Suprapubic skin (tissue), 4 donors: ENCODE data around the gene SLC38A1. TPM values are rescaled to one million over a fixed set of nuclear protein-coding genes. Genes with fewer than 3 reads are reported as not detected.

ENCODE experiments used
- DNase-seq, 2 donors: peaks; one replicate each; pipeline ENCODE4 v3.0.0-alpha.2; 2019; ENCODE audit warnings: low spot score in 2 of 2
- H3K27ac ChIP-seq: fragments of 200-600 bp; sonication (generic); one replicate; pipeline ENCODE4 v1.5.1; 2019
- H3K27me3 ChIP-seq: fragments of 200-600 bp; sonication (generic); one replicate; pipeline ENCODE4 v1.5.1; 2019
- H3K36me3 ChIP-seq: fragments of 200-600 bp; sonication (generic); one replicate; pipeline ENCODE4 v1.5.1; 2019
- H3K4me1 ChIP-seq: fragments of 200-600 bp; sonication (generic); one replicate; pipeline ENCODE4 v1.5.1; 2019
- H3K4me3 ChIP-seq: fragments of 200-600 bp; sonication (generic); one replicate; pipeline ENCODE4 v1.5.1; 2019; ENCODE audit warnings: mild to moderate bottlenecking
- H3K9me3 ChIP-seq: fragments of 200-600 bp; sonication (generic); one replicate; pipeline ENCODE4 v1.5.1; 2019
- EP300 ChIP-seq: sonication (generic); formaldehyde crosslinking; IDR thresholded peaks from one replicate; pipeline ENCODE4 v1.6.1; 2017; ENCODE audit warnings: antibody characterized with exemption
- POLR2A ChIP-seq, 2 donors: fragments of 450-650 bp; IDR thresholded peaks; one replicate each; pipeline ENCODE4 v1.6.1; 2017; ENCODE audit warnings: antibody characterized with exemption in 2 of 2, mild to moderate bottlenecking in 2 of 2, moderate library complexity in 2 of 2
- POLR2AphosphoS5 ChIP-seq, 3 donors: sonication (generic); formaldehyde crosslinking; IDR thresholded peaks; one replicate each; pipeline ENCODE4 v1.6.1; 2017; ENCODE audit warnings: antibody characterized with exemption in 3 of 3
- WGBS: methylation state at CpG from one replicate; pipeline ENCODE4 v1.1.5; 2018; 5-methylcytosine and 5-hydroxymethylcytosine counted together
- total RNA-seq, 4 donors: library from RNA; depleted of rRNA; stranded (reverse); fragments of >200 nt; gene quantifications; one replicate each; pipeline ENCODE4 v1.1.0, GENCODE V29; 2016
- TF ChIP-seq, protein P1 (sequence below), 2 donors: fragments of 200-600 bp in 1 of 2; fragments of 450-650 bp in 1 of 2; sonication (generic) in 1 of 2; IDR thresholded peaks; one replicate each; pipeline ENCODE4 v1.5.1; 2016 to 2019; ENCODE audit warnings: antibody characterized with exemption in 2 of 2, mild to moderate bottlenecking in 1 of 2, moderate library complexity in 1 of 2

Gene SLC38A1
- total RNA-seq, 4 donors from 2014 or later, result 96.2 to 110 (median 102) TPM

DNA sequence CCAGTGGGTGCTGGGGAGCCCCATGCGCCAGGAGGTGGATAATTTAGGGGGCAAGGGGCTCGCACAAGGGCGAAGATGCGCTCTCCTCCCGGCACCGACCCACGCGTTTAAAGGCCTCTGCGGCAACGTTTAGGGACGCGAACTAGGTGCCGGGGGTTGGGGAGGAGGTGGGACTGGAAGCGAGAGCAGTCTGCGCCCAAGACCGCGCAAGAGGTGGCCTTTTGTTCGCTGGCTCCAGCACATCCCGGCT is 1.3 kb downstream of the SLC38A1 start:
- DNase-seq, result no peak
- H3K9me3 ChIP-seq, result no peaks in the 10 kb centered on the region
- no peaks in the 10 kb centered on the region for H3K27me3 ChIP-seq
- H3K27ac ChIP-seq, result peak overlapping the region; percentile 89
- no peaks in the 10 kb centered on the region for H3K36me3 ChIP-seq
- 0% methylated on average over 14 of the region's 19 CpGs for WGBS
- peak overlapping the region; percentile 80 for H3K4me3 ChIP-seq
- TF ChIP-seq EP300 (no peak), POLR2A (IDR thresholded peaks at IDR 0.05) (no peak), POLR2AphosphoS5 (IDR thresholded peaks at IDR 0.05) (no peak)
- TF ChIP-seq, protein P1, sequence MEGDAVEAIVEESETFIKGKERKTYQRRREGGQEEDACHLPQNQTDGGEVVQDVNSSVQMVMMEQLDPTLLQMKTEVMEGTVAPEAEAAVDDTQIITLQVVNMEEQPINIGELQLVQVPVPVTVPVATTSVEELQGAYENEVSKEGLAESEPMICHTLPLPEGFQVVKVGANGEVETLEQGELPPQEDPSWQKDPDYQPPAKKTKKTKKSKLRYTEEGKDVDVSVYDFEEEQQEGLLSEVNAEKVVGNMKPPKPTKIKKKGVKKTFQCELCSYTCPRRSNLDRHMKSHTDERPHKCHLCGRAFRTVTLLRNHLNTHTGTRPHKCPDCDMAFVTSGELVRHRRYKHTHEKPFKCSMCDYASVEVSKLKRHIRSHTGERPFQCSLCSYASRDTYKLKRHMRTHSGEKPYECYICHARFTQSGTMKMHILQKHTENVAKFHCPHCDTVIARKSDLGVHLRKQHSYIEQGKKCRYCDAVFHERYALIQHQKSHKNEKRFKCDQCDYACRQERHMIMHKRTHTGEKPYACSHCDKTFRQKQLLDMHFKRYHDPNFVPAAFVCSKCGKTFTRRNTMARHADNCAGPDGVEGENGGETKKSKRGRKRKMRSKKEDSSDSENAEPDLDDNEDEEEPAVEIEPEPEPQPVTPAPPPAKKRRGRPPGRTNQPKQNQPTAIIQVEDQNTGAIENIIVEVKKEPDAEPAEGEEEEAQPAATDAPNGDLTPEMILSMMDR (IDR thresholded peaks at IDR 0.05), result no peak
- peaks cover 41% of the 10 kb centered on the region for H3K4me1 ChIP-seq

GRCh38 chr12:46266869-46267574 is 1.8 kb downstream of the SLC38A1 start:
- TF ChIP-seq POLR2A (IDR thresholded peaks at IDR 0.05), result no peak
- TF ChIP-seq EP300, result no peak
- TF ChIP-seq, protein P1 (IDR thresholded peaks at IDR 0.05), result no peak
- no peak for TF ChIP-seq POLR2AphosphoS5 (IDR thresholded peaks at IDR 0.05)
- 19% methylated on average over 19 of the region's 33 CpGs for WGBS
- peak; percentile 78 to 86 for DNase-seq
- Histone ChIP-seq H3K9me3 (no peaks in the 10 kb centered on the region), H3K27me3 (no peaks in the 10 kb centered on the region), H3K36me3 (no peaks in the 10 kb centered on the region), H3K4me3 (peak overlapping the region; percentile 80), H3K27ac (peak overlapping the region; percentile 89), H3K4me1 (peaks cover 41% of the 10 kb centered on the region)

- Histone ChIP-seq H3K27ac (peak overlapping the region; percentile 89), H3K27me3 (no peaks in the 10 kb centered on the region), H3K4me1 (peaks cover 47% of the 10 kb centered on the region), H3K36me3 (no peaks in the 10 kb centered on the region), H3K9me3 (no peaks in the 10 kb centered on the region), H3K4me3 (peak overlapping the region; percentile 80)
- WGBS, result 37% methylated on average over 7 of the region's 7 CpGs
- TF ChIP-seq POLR2A (IDR thresholded peaks at IDR 0.05), result no peak
- TF ChIP-seq POLR2AphosphoS5 (IDR thresholded peaks at IDR 0.05), result peak in 1 of 3 donors; percentile 17
- no peak for DNase-seq
Observed at GRCh38 chr12:46266382-46266791, 2.5 kb downstream of the SLC38A1 start.

- no peak for DNase-seq
- no peaks in the 10 kb centered on the region for H3K36me3 ChIP-seq
- WGBS, result 92% methylated on average over 3 of the region's 3 CpGs
- H3K9me3 ChIP-seq, result no peaks in the 10 kb centered on the region
- peaks cover 53% of the 10 kb centered on the region for H3K4me1 ChIP-seq
- no peak for TF ChIP-seq POLR2AphosphoS5 (IDR thresholded peaks at IDR 0.05)
- TF ChIP-seq, protein P1 (IDR thresholded peaks at IDR 0.05), result no peak
- no peak for TF ChIP-seq EP300
- no peak for TF ChIP-seq POLR2A (IDR thresholded peaks at IDR 0.05)
- no peak overlapping the region for H3K27ac ChIP-seq
- no peaks in the 10 kb centered on the region for H3K27me3 ChIP-seq
- peak overlapping the region; percentile 80 for H3K4me3 ChIP-seq
Observed at GRCh38 chr12:46265734-46266133, 3.1 kb downstream of the SLC38A1 start.

DNA sequence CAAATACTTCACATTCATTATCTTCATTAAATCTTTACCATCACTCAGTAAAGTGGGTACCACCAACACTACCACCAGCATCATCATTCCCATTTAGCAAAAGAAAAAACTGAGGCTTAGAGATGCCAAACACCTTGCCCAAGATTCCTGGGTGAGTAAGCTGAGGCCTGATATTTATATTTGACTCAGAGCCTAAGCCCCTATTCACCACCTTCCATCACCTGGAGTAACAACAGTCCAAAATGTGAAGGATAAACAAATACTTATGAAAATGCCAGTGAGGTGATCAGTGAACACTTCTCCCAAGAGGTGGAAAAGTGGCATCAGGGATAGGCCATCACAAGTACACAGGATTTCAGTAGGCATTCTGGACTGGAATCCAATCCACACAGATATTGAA is 3.7 kb downstream of the SLC38A1 start:
- H3K36me3 ChIP-seq, result no peaks in the 10 kb centered on the region
- H3K27me3 ChIP-seq, result no peaks in the 10 kb centered on the region
- TF ChIP-seq, protein P1 (IDR thresholded peaks at IDR 0.05), result no peak
- TF ChIP-seq EP300, result no peak
- no peak for TF ChIP-seq POLR2AphosphoS5 (IDR thresholded peaks at IDR 0.05)
- no peak for TF ChIP-seq POLR2A (IDR thresholded peaks at IDR 0.05)
- H3K9me3 ChIP-seq, result no peaks in the 10 kb centered on the region
- peaks cover 59% of the 10 kb centered on the region for H3K4me1 ChIP-seq
- no peak for DNase-seq
- peak overlapping the region; percentile 80 for H3K4me3 ChIP-seq
- H3K27ac ChIP-seq, result no peak overlapping the region

- TF ChIP-seq POLR2AphosphoS5 (IDR thresholded peaks at IDR 0.05) (no peak), POLR2A (IDR thresholded peaks at IDR 0.05) (no peak), EP300 (no peak)
- TF ChIP-seq, protein P1 (IDR thresholded peaks at IDR 0.05), result no peak
- no peaks in the 10 kb centered on the region for H3K36me3 ChIP-seq
- H3K4me1 ChIP-seq, result peaks cover 62% of the 10 kb centered on the region
- H3K27me3 ChIP-seq, result no peaks in the 10 kb centered on the region
- WGBS, result 33% methylated on average over 1 of the region's 1 CpG
- no peaks in the 10 kb centered on the region for H3K9me3 ChIP-seq
- DNase-seq, result no peak
- no peak overlapping the region for H3K27ac ChIP-seq
- no peak overlapping the region for H3K4me3 ChIP-seq
Observed at GRCh38 chr12:46264057-46264456, 4.8 kb downstream of the SLC38A1 start.
